Dermis blood vessel endothelial cell (primary cell): ENCODE data around the gene AGER. TPM values are rescaled to one million over a fixed set of nuclear protein-coding genes. Genes with fewer than 3 reads are reported as not detected.

Experiments used
- DNase-seq: peaks from one replicate; pipeline ENCODE4 v3.0.0; 2010
- total RNA-seq: library from RNA; depleted of rRNA; stranded (reverse); fragments of >200 nt; gene quantifications from 2 replicates; pipeline ENCODE4 v1.2.3, GENCODE V29; 2014

Gene AGER
- total RNA-seq, 1 donor from 2014 or later, result 0.85 TPM

GRCh38 chr6:32185681-32186131 lies 1.7 kb upstream of the AGER start:
- peak; percentile 88 for DNase-seq

DNA sequence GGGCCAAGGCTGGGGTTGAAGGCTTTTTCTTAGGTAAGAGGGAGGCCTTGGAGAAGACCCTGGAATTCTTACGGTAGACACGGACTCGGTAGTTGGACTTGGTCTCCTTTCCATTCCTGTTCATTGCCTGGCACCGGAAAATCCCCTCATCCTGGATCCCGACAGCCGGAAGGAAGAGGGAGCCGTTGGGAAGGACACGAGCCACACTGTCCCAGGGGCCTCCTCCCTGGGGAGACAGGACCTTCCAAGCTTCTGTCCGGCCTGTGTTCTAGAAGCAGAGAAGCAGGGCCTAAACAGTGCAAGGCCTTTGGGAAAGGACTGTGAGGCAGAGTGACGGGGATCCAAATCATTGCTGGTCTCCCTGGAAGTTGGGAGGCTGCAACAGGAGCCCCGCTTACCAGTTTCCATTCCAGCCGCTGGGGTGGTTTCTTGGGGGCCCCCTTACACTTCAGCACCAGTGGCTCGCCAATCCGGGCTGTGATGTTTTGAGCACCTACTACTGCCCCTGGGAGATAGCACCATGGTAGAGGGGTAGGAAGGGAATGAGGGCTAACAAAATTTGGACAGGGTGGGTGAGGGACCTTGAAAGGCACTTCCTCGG lies 470 bp downstream of the AGER start:
- no peak for DNase-seq

DNA sequence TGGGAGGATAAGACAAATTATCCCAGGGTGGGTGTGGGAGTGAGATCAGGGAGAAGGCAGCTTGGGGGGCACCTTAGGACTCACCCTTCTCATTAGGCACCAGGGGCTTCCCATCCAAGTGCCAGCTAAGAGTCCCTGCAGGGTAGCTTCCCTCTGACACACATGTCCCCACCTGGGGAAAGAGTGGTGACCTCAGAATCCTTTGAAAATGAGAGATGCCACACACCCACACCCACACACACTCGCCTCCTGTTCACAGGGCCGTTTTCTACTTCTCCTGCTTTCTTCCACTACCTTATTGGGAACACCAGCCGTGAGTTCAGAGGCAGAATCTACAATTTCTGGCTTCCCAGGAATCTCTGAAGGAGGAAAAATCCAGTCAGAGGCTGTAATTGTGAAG lies 1.0 kb downstream of the AGER start:
- no peak for DNase-seq

- DNase-seq, result no peak
Observed at GRCh38 chr6:32182555-32182981, 1.5 kb downstream of the AGER start.

GRCh38 chr6:32181915-32182529 lies 2.0 kb downstream of the AGER start:
- DNase-seq, result no peak

- no peak for DNase-seq
Observed at GRCh38 chr6:32181148-32181702, 2.8 kb downstream of the AGER start.

GRCh38 chr6:32179766-32180405 lies 4.2 kb downstream of the AGER start:
- DNase-seq, result no peak

DNA sequence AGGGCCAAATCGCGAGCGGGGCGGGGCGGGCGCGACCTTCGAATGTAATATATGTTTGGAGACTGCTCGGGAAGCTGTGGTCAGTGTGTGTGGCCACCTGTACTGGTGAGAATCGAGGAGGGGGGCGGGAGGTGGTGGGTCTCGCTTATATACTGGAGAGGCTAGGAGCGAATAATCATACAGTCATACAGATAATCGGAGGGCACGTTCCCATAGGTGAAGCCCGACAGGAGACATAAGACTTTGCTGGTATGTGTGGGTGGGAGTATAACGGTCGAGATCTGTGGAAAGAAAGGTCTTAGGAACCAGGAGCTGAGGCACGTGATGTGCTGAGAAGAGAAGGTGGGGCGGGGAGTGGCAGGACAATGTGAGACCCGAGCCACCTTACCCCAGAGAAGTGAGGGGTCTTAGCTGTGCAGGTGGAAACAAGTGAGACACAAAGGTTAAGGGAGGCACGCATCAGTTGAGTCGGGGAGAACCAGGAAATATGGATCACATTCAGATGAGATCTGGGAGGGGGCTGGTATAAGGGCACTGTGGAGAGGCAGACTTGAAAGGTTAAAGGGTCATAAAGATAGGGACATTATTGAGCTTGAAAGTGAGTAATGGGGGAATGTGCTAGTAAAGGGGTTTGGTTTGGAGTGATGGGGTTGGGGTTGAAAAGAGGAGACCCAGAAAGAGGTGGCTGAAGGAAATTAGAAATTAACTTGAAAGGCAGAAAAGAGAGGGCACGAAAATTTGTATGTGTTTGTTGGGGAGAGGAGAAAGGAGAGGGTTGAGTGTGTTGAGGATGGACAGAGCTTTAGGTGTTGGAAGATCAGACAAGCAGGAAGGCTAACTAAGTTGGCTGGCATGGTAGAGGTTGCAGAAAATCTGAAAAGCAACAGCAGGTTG lies 5.3 kb downstream of the AGER start:
- DNase-seq, result peak; percentile 41

- peak; percentile 100 for DNase-seq
Observed at GRCh38 chr6:32177788-32178546, 6.1 kb downstream of the AGER start, which contains the start of gene RNF5. TSS of gene RNF5 (plus strand) at chr6:32178405. CDS start at chr6:32178512, 107 bp downstream.

DNA sequence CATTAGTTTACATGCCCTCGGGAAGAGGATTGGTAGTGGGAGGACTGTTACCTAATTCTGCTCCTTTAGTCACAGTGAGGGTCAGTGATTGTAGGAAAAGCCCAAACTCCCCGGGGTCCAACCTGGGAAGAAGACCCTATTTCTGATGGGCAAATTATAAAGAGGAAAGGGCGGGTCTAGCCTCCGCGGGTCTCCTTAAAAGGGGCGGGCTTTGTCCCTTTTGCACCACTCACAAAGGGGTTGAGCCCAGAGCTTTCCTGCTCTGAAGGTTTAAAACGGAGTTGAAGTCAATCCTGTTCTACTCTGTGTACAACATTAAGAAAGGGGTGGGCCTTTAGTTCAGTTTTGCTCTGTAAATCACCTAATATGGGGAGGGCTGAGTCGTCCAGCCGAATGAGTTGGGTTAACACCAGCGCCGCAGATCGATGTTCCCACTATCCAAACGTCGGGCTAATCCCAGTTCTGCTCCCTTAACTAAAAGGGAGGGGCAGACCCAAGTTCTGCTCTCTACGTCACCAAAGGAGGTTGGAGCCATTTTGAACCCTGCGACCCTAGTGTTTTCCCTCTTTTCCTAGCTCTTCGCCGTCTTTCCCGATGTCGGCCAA lies 6.8 kb downstream of the AGER start:
- peak; percentile 79 for DNase-seq

DNA sequence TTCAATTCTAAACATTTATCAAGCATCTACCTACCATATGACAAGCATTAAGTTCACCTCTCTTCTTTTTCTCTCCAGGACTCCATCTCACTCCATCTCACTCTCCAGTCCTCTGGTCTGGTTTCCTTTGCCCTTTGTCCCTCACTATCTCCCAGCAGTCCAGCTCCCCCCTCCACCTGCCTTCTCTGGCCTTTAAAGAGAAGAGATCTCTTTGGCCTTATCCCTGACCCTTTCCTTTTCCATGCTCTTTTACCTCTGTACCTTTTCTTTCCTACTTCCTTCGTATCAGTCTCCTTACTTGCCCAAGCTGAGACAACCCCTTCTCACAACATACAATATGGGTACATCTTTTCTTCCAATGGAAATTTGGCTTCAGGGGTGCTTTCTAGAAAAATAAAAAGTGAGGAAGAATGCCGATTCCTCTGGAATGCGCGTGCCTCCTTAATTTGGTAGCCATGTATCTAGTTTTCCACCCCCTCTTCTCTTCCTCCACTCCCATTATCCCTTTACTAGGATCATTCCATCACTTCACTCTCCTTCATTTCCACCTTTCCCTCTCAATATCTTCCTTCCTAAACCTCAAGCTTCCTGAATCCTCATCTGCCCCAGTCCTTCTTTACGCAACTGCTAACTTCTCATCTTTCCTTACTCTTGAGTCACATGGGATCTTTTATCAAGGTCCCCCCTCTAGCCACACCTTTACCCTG lies 7.4 kb downstream of the AGER start:
- DNase-seq, result no peak

- DNase-seq, result peak; percentile 97
Observed at GRCh38 chr6:32175711-32176475, 8.2 kb downstream of the AGER start, which contains the start of gene AGPAT1. TSS of gene AGPAT1 (minus strand) at chr6:32176084. CDS start at chr6:32171496, 4,588 bp downstream.

DNA sequence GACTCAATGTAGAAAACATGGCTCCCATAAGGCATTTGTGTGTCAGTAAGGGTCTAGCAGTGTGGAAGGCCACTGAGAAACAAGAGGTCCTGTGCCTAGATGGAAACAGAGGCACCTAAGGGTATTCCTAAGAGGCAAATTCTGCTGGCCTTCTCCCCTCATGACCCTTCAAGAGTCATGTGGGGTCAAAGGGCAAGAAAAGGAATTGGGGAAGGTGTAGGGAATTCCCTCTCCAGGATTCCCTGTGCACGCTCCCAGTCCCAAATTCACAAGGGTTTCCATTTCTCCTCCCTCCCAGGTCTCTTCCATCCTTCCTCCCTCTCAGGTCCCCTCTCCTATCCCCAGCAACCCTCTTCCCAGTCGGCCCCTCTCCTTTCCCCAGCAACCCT lies 8.7 kb downstream of the AGER start:
- DNase-seq, result no peak

DNA sequence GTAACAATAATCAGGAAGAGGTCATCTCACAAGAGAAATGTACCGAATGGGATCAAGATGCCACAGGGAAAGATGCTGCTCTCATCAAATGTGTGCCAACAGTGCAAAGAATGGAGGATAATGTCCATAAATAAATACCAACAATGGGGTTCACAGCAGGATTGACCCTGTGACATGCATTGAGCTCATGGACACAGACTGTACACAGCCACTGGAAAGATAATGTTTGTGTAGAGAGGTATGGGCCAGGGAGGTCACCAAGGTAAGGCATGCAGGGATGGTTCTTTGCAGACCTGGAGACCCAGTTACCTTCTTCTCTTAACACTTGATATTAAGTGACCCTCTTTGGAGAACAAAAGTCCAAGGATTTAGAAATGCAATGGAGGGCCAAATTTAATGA lies 9.6 kb downstream of the AGER start:
- DNase-seq, result no peak

DNA sequence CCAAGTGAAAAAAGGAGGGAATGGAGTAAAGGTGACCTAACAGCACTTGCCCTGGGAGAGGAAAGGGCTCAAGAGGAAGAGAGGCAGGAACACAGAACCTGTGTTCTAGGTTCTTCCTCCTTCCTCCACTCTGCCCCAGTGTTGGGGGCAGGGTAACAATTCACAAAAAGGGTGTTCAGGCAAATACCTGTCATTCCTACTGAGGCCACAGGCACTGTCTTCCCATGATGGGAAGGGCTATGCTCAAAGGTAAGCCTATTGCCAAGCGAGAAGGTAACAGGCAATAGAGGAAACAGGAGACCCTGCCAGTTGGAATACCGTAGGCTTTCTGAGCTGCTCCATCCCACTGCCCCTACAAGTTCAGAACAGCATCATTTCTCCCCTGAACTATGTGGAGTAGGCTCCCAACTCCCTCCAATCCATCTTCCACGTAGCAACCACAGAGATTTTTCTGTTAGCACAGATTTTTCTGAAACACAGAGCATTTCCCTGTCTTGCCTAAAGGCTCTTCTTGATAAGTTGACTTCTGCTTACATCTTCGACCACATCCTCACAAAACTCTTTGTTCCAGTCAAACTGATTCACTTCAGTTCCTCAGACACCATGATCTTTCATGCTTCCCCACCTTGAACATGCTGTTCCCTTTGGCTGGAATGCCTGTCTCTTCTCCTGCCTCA lies 10.9 kb downstream of the AGER start:
- DNase-seq, result no peak

GRCh38 chr6:32171234-32171633 lies 12.8 kb downstream of the AGER start:
- DNase-seq, result no peak

GRCh38 chr6:32170294-32170693 lies 13.8 kb downstream of the AGER start:
- DNase-seq, result no peak

DNA sequence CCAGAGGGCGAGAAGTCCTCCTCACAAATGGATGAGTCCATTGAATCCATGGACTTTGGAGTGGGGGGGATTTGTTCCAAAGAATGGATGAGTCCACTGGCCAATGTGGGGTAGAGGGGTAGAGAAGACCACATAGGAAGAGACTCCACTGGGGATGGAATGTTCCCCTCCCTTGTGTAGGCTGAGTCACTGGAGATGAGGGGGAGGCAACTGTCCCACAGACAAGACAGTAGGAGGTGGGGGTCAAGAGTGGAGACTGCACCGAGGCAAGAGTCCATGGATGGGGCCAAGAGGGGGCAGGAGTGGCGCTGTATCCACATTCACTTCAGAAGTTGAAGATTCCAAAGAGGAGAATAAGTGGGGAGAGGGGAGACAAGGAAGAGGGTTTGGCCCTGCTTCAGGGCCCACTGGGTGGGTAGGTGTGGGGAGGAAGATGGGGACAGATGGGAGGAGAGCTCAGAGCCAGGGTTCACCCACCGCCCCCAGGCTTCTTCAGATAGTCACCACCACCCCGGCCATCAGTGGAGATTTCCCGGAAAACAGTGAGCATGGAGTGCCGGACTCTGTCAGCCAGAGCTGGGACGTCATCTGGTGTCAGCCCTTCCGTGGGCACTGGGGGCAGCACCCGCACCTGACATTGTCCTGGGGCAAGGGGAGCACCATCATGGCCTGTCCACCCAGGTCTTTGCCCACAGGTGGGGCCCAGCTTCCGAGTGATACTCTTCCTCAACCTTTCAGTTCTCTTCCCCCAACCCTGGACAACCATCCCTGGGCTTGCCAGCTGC lies 15.1 kb downstream of the AGER start:
- no peak for DNase-seq
